Stimulated activated naive CD4-positive, alpha-beta T cell treated with Interleukin-2 at 50 U/mL for 16 hours (primary cell): ENCODE data around the gene OSBPL5.

Source experiments
- DNase-seq: peaks from one replicate; lab custom pipeline; 2025; lab: John Stamatoyannopoulos, UW

OSBPL5 gene

DNA sequence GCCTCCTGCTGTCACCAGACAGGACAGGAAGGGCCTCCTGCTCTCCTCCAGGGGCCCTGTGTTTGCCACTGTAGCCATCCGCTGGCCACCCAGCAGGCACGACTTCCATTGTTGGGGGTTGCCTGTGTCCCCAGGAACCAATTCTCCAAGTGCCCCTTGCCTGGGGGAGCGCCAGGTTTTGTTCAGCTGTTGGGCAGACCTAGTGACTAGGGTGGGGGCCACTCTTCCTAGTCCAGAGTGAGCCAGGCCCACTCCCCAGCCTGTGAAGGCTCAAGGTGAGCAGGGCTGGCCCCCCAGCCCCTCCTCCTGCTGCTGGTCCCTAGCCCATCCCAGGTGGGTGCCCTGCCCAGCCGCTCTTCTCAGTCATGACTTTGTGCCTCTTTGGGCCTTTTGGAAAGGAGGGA is 30.9 kb downstream of the OSBPL5 start:
- DNase-seq, result no peak

DNA sequence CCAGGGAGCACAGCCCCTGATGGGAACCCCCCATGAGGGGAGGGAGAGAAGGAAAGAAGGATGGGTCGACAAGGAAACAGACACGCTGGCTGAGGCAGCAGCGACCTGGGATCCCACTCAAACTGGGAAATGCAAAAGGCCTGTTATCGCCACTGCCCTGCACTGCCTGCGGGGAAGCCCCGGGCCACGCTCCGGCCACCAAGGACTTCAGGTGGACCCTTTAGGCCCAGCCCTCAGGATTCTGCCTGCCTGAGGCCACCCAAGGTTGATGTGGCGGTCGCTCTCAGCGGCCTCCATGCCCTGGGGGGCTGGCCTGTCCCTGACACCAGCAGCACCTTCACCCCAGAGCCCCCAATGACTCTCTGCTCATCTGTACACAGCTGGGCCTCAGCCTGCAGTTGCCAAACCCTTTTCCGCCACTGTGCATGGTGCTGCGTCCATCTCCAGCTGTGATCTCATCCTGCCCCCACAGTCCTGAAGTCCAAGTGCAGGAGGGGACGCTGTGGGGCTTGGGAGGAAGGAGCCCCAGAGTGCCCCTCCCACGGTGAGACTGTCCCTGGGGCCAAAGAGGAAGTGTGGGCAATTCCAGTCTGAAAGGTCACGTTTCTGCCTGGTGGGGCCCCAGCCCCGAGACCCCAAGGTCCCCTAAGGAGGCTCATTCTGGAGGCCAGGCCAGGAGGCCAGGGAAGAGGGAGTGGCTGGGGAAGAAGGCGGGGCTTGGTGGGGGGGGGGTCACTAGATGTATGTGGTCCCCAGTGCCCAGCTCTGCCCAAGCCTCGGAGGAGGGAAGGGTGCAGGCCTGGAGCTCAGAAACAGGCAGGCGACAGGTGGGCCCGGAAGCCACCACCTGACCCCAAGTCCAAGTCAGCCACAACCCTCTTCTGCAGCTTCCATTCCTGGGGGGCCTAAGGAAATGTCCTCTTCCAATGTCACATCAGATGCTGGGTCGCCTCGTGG is 31.6 kb downstream of the OSBPL5 start:
- DNase-seq, result no peak

DNA sequence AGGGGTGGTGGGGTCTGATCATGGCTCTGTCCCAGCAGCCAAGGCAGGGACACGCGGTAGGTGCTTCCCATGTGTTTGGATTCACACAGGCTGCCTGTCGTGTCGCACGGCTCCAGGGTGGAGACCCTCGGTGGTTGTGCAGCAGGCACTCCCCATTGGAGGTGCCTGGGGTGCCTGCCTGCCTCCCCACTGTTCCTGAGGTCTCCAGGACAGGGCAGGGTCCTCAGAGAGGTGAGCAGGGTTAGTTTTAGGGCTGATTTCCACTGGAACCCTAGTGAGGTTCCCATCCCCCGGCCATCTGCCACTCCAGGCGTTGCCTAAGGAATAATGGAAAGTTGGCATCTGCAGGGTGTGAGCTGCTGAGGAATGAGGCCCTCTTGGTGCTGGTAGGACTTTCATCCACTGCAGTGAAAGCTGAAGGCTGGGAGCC is 32.3 kb downstream of the OSBPL5 start:
- no peak for DNase-seq

- no peak for DNase-seq
Measured at GRCh38 chr11:3132271-3132781, 32.8 kb downstream of the OSBPL5 start.

DNA sequence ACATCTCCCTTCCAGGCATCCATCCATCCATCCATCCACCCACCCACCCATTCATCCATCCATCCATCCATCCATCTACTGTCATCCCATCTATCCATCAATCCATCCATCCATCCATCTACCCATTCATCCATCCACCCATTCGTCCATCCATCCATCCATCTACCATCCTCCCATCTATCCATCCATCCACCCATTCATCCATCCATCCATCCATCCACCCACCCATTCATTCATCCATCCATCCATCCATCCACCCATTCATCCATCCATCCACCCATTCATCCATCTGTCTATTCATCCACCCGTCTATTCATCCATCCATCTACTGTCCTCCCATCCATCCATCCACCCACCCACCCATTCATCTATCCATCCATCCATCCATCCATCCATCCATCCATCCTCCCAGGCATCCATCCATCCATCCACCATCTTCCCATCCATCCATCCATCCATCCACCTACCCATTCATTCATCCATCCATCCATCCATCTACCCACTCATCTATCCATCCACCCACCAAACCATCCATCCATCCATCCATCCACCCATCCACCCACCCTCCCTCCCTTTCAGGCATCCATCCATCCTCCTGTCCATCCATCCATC is 33.7 kb downstream of the OSBPL5 start:
- no peak for DNase-seq

- no peak for DNase-seq
Measured at GRCh38 chr11:3130269-3131071, 34.6 kb downstream of the OSBPL5 start.

- DNase-seq, result no peak
Measured at GRCh38 chr11:3129591-3130268, 35.4 kb downstream of the OSBPL5 start.

- no peak for DNase-seq
Measured at GRCh38 chr11:3129181-3129590, 35.9 kb downstream of the OSBPL5 start.

DNA sequence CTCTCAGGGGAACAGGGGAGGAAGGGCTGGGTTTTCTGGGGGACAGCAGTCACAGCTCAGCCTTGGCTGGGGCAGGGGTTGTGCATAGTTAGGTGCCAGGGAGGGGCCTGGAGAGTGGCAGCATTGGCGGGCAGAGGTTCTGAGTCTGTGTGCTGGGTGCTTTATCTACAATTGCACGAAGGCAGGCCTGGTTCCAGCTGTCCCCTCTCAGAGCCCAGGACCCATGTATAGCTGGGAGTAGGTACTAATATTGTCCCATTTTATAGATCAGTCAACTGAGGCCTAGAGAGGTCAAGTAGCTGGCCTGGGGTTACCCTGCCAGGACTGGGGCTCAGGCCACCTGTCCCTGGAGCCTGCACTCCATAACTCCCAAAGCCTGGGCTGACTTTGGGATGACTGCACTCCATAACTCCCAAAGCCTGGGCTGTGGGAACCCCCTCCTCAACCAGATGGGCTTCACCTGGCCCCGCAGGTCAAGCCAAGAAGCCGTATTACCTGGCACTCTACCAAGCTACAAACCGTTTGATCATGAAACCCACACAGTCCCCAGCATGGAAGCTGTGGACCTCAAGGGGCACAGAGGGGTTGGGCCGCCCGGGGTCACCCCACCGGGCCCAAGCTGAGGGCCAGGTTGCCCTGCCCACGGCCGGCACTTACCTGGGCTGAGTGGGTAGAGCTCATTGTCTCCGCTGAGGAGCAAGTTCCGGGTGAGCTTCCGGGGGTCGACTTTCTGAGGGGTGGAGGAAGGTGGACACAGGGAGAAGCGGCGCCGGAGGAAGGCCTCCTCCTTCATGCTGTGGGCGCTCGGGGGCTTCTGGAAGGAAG is 36.5 kb downstream of the OSBPL5 start:
- DNase-seq, result no peak

- DNase-seq, result no peak
Measured at GRCh38 chr11:3127706-3128355, 37.3 kb downstream of the OSBPL5 start.

DNA sequence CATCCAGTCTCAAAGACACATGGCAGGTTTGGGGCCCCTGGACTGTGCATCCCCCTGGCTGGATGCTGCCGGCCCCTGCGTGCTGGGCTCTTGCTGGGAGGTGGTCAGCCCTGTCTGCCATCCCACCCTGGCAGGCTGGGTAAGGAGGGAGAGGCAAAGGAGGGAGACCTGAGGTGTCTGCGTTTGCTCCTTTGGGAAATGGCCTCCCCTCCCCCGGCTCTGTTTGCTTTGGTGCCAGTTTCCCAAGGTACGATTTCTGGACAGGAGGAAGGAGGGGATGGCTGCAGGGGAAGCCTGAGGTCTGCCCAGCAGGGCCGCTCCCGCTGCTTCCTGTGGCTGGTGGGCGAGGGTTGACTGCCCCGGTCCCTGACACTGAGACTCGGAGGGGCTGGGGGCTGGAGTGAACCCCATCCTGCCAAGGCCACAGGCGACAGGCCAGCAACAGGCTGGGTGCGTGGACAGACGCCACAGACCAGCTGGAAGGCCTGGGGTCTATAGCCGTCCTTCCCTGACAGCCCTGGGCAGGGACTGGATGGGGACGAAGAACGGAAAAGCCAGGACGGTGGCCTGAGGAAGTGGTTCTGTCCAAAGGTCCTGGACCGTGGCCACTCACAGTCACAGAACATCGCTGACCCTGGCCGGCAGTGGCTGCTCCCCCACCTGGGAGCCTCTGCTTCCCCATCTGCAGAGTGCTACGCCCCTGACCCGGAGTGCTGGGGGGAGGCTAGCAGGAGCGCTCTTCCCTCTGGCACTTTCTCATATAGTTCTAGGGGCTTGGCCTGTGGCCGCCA is 38.0 kb downstream of the OSBPL5 start:
- no peak for DNase-seq

GRCh38 chr11:3126207-3126865 is 38.8 kb downstream of the OSBPL5 start:
- DNase-seq, result no peak

DNA sequence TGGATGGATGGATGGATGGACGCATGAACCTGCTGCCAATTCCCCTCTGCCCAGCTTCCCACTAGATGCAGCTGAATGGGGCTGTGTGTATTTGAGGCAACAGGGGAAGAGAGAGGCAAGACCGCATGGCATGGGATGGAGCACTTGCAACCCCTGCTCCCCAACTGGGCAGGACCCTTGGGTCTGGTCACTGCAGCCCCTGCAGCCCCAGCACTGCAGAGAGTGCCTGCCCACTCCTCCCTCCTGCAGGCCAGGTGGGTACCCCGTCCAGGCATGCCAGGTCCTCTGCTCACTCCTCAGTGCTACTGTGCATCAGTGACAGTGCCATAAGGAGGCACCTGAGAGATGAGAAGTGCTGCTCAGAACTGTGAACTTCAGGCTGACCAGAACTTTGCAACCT is 40.3 kb downstream of the OSBPL5 start:
- DNase-seq, result no peak

DNA sequence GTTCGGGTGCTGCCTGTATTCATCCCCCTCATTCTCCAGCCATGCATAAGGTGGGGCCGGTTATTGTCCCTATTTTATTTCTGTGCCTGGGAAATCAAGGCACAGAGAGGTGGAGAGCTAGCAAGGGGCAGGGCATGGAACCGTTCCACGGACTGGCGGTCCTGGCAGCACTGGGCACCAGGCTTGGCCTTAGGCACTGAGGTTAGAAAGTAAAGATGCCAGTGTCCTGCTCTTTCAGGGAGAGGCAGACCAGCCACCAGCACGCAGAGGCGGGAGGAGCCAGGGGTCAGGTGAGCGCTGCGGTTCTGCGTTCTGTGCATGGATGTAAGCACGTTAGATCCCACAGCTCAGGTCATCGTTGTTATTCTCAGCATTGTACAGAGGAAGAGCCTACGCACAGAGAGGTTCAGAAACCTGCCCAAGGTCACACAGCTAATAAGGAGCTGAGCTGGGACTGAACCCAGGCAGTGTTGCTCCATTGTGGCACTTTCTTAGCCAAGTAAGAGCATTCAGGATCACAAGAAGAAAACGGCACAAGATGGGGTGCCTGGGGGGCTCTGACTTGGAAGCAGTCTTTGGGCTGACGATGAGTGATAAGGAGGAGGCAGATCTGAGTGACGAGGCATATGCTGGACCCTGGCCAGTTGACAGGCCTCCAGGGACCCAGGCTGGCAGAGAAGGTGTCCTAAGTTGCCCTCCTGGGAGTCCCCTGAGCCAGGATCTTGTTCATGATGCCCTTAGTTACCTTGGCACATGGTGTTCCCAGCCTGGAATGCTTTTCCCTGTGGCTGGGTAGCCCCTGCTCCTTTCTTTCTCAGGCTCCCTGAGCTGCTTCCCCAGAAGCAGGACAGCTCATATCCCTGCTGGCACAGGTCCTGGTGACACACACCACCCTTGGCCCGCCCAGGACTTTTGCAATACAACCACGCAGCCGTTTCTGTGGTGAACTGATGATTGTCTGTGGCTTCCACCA is 41.1 kb downstream of the OSBPL5 start:
- DNase-seq, result no peak

DNA sequence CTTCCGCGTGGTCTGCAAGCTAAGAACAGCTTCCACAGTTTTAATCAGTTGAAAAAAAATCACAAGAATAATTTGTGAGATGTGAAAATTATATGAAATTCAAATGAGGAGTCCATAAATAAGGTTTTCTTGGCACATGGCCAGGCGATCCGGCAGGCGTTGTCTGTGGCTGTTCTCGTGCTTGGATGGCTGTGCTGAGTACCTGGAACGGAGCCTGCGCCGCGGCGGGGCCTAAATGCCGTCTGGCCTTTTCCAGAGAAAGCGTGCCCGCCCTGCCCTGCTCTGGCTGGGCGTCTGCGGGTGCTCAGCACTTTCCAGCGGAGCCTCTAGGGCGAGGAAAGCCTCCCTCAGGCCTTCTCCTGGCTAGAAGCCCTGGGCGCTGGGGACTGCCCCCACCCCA is 41.8 kb downstream of the OSBPL5 start:
- no peak for DNase-seq

DNA sequence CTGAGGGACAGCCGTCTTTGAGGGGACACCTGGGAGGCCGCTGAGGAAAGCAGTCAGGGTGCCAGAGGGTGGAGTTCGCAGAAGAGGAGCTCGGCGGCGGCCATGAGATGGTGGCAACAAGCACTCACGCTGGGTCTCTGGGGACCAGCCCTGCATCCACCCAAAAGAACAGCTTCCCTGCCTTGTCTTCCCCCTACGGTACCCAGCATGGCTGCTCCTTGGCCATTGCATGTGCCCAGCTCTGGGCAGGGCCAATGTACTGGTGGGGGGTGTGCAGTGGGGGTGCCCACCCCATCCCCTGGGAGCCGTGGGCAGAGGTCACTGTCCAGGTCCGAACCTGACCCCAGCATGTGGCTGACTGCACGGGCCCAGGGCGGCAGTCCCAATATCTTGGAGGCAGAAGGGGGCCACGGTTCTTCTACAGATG is 42.3 kb downstream of the OSBPL5 start:
- no peak for DNase-seq

- DNase-seq, result no peak
Measured at GRCh38 chr11:3121931-3122774, 43.0 kb downstream of the OSBPL5 start.
